Prostate gland (tissue), 2 donors: ENCODE data around the gene MBOAT2. TPM values are rescaled to one million over a fixed set of nuclear protein-coding genes. Genes with fewer than 3 reads are reported as not detected.

Source experiments
- DNase-seq: peaks from one replicate; pipeline ENCODE4 v3.0.0-alpha.2; 2019; ENCODE audit warnings: low spot score
- H3K27ac ChIP-seq, 2 donors: fragments of 200-600 bp; sonication (generic); 2 replicates each; pipeline ENCODE4 v1.5.1; 2017 to 2019
- H3K27me3 ChIP-seq: fragments of 200-600 bp; sonication (generic); replicated peaks from 2 replicates; pipeline ENCODE4 v1.5.1; 2019; ENCODE audit not compliant: insufficient read depth
- H3K36me3 ChIP-seq, 2 donors: fragments of 200-600 bp; sonication (generic); 1 replicate in 1 of 2; 2 replicates in 1 of 2; pipeline versions ENCODE4 v1.5.1 to v1.8.1; 2017 to 2019
- H3K4me1 ChIP-seq: fragments of 200-600 bp; sonication (generic); replicated peaks from 2 replicates; pipeline ENCODE4 v1.5.1; 2019
- H3K4me3 ChIP-seq, 2 donors: fragments of 200-600 bp; sonication (generic); 2 replicates each; pipeline ENCODE4 v1.5.1; 2017 to 2019
- H3K9me3 ChIP-seq: fragments of 200-600 bp; sonication (generic); 2 replicates; pipeline ENCODE4 v1.5.1; 2017
- POLR2A ChIP-seq: fragments of 450-650 bp; IDR thresholded peaks from one replicate; pipeline ENCODE4 v1.6.1; 2016; ENCODE audit warnings: antibody characterized with exemption, mild to moderate bottlenecking
- POLR2AphosphoS5 ChIP-seq: sonication (generic); formaldehyde crosslinking; IDR thresholded peaks from one replicate; pipeline ENCODE4 v1.6.1; 2017; ENCODE audit warnings: antibody characterized with exemption
- WGBS: methylation state at CpG from one replicate; pipeline ENCODE4 v1.1.5; 2018; 5-methylcytosine and 5-hydroxymethylcytosine counted together
- intact Hi-C: fragments of 100-400 bp; cut with DNase I; formaldehyde crosslinking; loops from one replicate; pipeline ENCODE4 v1.14.2; 2022
- total RNA-seq, 2 donors: library from RNA; depleted of rRNA; stranded (reverse); fragments of >200 nt; gene quantifications; one replicate each; pipeline ENCODE4 v1.1.0, GENCODE V29; 2016
- TF ChIP-seq, protein P1 (sequence below), 4 experiments: fragments of 200-600 bp in 2 of 4; fragments of 450-650 bp in 2 of 4; sonication (generic) in 2 of 4; IDR thresholded peaks; 1 replicate in 3 of 4; 2 replicates in 1 of 4; pipeline ENCODE4 v1.5.1; 2016 to 2019; ENCODE audit warnings: antibody characterized with exemption in 4 of 4, mild to moderate bottlenecking in 2 of 4, moderate library complexity in 2 of 4

MBOAT2 gene
- total RNA-seq, 2 donors from 2014 or later: 20.3 to 40.2 TPM

DNA sequence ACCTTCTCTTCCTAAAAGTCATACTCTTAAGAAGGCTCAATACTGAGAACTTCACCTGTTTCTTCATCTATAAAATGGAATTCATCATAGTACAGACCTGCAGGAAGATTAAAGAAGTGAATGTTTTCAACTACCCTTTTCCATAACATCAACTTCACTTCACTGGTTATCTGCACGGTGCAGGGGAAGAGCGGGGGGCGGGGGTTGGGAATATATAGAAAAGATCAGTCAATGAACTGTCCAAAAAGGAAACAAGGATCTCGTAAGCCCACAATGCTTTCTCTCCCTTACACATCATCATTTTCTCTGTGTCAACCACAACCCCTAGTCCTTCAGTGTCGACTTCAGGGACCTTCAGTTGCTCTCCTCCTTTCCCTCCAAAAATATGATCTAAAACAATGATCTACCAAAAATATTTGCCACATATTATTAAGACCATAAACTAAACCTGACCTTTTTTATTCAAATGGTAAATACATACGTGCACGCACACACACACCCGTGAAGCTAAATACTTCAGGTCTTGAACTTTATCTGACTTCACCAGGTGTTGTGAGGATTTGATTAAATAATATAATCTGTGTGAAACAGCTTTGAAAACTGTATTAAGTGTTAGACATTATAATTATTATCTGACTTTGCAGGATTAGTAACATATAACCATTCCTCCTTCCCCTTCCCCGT is 4.9 kb downstream of the MBOAT2 start:
- TF ChIP-seq POLR2A (no peak), POLR2AphosphoS5 (no peak)
- TF ChIP-seq, protein P1, sequence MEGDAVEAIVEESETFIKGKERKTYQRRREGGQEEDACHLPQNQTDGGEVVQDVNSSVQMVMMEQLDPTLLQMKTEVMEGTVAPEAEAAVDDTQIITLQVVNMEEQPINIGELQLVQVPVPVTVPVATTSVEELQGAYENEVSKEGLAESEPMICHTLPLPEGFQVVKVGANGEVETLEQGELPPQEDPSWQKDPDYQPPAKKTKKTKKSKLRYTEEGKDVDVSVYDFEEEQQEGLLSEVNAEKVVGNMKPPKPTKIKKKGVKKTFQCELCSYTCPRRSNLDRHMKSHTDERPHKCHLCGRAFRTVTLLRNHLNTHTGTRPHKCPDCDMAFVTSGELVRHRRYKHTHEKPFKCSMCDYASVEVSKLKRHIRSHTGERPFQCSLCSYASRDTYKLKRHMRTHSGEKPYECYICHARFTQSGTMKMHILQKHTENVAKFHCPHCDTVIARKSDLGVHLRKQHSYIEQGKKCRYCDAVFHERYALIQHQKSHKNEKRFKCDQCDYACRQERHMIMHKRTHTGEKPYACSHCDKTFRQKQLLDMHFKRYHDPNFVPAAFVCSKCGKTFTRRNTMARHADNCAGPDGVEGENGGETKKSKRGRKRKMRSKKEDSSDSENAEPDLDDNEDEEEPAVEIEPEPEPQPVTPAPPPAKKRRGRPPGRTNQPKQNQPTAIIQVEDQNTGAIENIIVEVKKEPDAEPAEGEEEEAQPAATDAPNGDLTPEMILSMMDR (IDR thresholded peaks at IDR 0.05): no peak
- no peak overlapping the region for H3K4me3 ChIP-seq
- no peaks in the 10 kb centered on the region for H3K9me3 ChIP-seq
- intact Hi-C loops: no loop called here
- 94% methylated on average over 9 of the region's 9 CpGs for WGBS
- no peaks in the 10 kb centered on the region for H3K4me1 ChIP-seq
- DNase-seq: no peak
- H3K27ac ChIP-seq: no peak overlapping the region
- H3K36me3 ChIP-seq: no peaks in the 10 kb centered on the region
- no peaks in the 10 kb centered on the region for H3K27me3 ChIP-seq

DNA sequence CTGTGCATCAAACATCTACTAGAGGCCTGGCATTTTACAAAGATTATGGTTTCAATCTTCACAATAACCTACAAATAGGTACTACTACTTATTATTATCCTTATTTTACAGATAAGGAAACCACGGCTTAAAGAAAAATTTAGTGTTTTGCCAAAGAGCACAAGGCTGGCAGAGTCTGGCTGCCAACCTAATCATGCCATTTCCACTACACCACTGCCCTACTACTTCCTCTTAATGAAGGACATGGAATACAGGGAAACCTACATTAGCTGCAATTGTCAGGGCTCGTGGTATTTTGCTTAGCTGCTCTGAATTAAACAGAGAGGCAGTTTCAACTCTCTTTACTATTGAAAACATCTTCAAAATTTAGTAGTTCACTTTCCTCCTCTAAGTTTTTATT is 5.9 kb downstream of the MBOAT2 start:
- intact Hi-C loops: no loop called here
- Histone ChIP-seq H3K9me3 (no peaks in the 10 kb centered on the region), H3K27ac (no peak overlapping the region), H3K4me3 (no peak overlapping the region), H3K27me3 (no peaks in the 10 kb centered on the region), H3K4me1 (no peaks in the 10 kb centered on the region), H3K36me3 (no peaks in the 10 kb centered on the region)
- DNase-seq: no peak
- WGBS: 75% methylated on average over 2 of the region's 2 CpGs
- TF ChIP-seq, protein P1 (IDR thresholded peaks at IDR 0.05): no peak
- TF ChIP-seq POLR2AphosphoS5: no peak
- TF ChIP-seq POLR2A: no peak

DNA sequence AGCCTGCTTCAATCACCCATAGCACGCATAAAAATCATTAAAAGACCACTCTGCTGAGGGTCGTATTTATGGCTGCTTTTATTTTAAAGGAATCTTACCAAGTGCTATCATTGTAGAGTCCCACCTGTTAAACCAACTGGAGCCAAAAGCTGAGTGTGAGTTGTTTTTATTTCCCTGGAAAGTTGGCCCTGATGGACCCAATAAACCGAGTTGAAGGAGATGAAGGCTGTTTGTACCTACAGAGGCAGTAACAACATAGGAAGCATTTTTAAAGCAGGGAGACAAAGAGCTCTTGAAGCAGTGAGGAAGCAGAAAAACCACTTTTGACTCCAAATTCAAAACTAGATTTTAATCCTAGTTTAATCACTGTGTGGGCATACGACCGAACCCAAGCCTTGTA is 6.4 kb downstream of the MBOAT2 start:
- intact Hi-C loops: no loop called here
- Histone ChIP-seq H3K27ac (no peak overlapping the region), H3K9me3 (no peaks in the 10 kb centered on the region), H3K4me3 (no peak overlapping the region), H3K36me3 (no peaks in the 10 kb centered on the region), H3K4me1 (no peaks in the 10 kb centered on the region), H3K27me3 (no peaks in the 10 kb centered on the region)
- DNase-seq: no peak
- 53% methylated on average over 5 of the region's 5 CpGs for WGBS
- TF ChIP-seq POLR2AphosphoS5 (peak; percentile 59), POLR2A (no peak)
- TF ChIP-seq, protein P1 (IDR thresholded peaks at IDR 0.05): no peak

DNA sequence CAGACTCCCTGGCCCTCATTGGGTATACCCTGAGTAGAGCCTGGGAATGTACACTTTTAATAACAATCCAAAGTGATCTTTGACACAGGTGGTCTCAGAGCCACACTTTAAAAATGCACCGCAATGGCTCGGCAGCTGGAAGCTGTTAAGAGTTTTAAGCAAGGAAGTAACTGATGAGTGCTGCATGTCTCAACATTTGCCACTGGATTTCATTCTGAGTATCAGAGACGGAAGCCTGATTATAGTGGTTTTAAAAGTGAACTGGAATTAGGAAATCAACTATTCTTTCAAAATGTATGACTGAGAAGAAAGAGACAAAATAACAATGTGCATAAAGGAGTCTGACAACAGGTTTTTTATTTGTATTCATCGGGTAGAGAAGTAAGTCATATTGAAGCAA is 7.5 kb downstream of the MBOAT2 start:
- intact Hi-C loops: no loop called here

DNA sequence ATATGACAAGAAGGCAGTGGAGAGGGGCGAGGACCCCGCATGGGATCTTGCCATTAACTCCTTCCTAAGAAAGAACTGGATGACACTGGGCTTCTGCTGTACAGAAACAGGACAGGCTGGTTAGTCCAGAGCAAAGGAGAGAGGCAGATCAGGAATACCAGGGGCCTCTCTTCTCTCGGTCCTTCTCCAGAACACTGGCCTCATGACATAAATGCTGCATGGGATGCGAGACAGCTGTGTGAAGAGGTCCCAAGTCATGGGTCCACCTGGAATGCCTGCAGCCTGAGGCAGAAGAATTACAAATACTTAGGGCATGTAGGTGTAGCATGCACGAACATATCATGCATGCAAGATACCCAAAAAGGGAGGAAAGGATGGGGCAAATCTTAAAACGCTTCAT is 9.1 kb downstream of the MBOAT2 start:
- no peak for DNase-seq
- no peaks in the 10 kb centered on the region for H3K27me3 ChIP-seq
- no peaks in the 10 kb centered on the region for H3K4me1 ChIP-seq
- no peak overlapping the region for H3K27ac ChIP-seq
- intact Hi-C loops: no loop called here
- TF ChIP-seq POLR2A: no peak
- TF ChIP-seq POLR2AphosphoS5: no peak
- TF ChIP-seq, protein P1 (IDR thresholded peaks at IDR 0.05): no peak
- no peaks in the 10 kb centered on the region for H3K9me3 ChIP-seq
- 82% methylated on average over 6 of the region's 6 CpGs for WGBS
- no peak overlapping the region for H3K4me3 ChIP-seq
- H3K36me3 ChIP-seq: no peaks in the 10 kb centered on the region

More for the DNA sequence above, 7.5 kb downstream of the MBOAT2 start:
- no peak for TF ChIP-seq POLR2A
- TF ChIP-seq, protein P1 (IDR thresholded peaks at IDR 0.05): no peak
- Histone ChIP-seq H3K4me1 (no peaks in the 10 kb centered on the region), H3K27ac (no peak overlapping the region), H3K36me3 (no peaks in the 10 kb centered on the region), H3K4me3 (no peak overlapping the region), H3K9me3 (no peaks in the 10 kb centered on the region), H3K27me3 (no peaks in the 10 kb centered on the region)
- DNase-seq: no peak
- 81% methylated on average over 4 of the region's 4 CpGs for WGBS
